HL-60 (cell line): ENCODE results near the gene NKD2.

Experiments
- DNase-seq, 2 experiments: peaks; one replicate each; pipeline ENCODE4 v3.0.0-alpha.2; 2010 to 2020; ENCODE audit warnings: low read depth in 1 of 2, low spot score in 1 of 2
- H3K27ac ChIP-seq: fragments of 250-450 bp; sonication (Bioruptor Pico); replicated peaks from 2 replicates; pipeline ENCODE4 v1.5.1; 2020; ENCODE audit warnings: mild to moderate bottlenecking, moderate library complexity
- H3K27me3 ChIP-seq: fragments of 250-450 bp; sonication (Bioruptor Pico); 2 replicates; pipeline ENCODE4 v1.5.1; 2021; ENCODE audit warnings: mild to moderate bottlenecking, moderate library complexity; ENCODE audit not compliant: insufficient read depth, poor library complexity, severe bottlenecking
- H3K4me3 ChIP-seq: replicated peaks from 2 replicates; pipeline ENCODE4 v1.5.1; 2011; ENCODE audit warnings: mild to moderate bottlenecking, control low read depth, low read length; ENCODE audit not compliant: insufficient read depth
- GABPA ChIP-seq: IDR thresholded peaks from 2 replicates; pipeline ENCODE4 v1.6.1; 2012; ENCODE audit warnings: low read depth
- POLR2AphosphoS5 ChIP-seq: IDR thresholded peaks from 2 replicates; pipeline ENCODE4 v1.6.1; 2012; ENCODE audit warnings: low read depth
- SPI1 ChIP-seq: IDR thresholded peaks from 2 replicates; pipeline ENCODE4 v1.6.1; 2012; ENCODE audit warnings: low read depth, mild to moderate bottlenecking, borderline replicate concordance
- TF ChIP-seq, protein P1 (sequence below): IDR thresholded peaks from 2 replicates; pipeline ENCODE4 v1.6.1; 2012; ENCODE audit warnings: low read depth; ENCODE audit not compliant: insufficient replicate concordance
- TF ChIP-seq, protein P2 (sequence below): IDR thresholded peaks from one replicate; pipeline ENCODE4 v1.5.1; 2011; ENCODE audit warnings: low read length, control low read depth, inconsistent platforms; ENCODE audit not compliant: insufficient read depth

NKD2 gene

DNA sequence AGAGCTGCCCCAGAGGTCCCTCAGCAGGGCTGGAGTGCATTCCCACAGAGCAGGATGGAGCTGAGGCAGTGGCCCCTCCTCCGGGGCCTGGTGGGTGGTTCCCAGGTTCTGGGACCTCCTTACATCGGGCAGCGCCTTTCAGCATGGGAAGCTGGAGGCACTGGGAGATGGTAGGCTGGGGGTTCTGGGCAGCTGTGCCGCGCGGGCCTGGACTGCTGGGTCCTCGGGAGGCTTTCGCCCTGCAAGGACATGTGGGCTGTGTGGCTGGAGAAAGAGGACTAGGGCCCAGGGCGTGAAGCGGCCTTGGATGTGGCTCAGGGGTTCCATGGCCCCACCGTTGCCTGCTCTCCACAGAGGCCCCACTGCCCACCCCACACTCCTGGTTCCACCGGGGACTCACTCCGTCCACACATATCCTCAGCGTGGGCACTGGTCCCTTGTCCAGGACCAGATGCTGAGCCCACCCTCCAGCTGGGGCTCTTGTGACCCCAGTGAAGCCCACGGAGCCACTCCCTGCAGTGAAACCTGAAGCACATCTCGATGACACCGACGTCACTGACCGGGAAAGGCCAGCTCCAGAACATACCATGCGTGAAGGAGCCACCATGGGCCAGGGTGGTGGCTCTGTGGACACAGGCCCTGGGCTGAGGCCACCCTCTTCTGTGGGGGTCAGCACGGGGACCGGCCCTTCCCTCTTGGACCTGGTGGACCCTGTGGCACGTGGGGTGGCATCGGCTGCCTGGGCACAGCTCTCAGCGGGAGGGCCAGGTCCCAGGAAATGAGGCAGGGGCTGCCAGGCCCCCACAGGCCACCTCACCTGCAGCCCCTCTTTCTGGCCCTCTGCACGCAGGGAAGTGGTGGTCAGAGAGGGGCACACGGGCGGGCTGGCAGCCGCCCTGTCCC is 31.5 kb upstream of the NKD2 start:
- H3K27me3 ChIP-seq = peaks cover 2% of the 10 kb centered on the region
- no peak for TF ChIP-seq GABPA
- TF ChIP-seq, protein P1, sequence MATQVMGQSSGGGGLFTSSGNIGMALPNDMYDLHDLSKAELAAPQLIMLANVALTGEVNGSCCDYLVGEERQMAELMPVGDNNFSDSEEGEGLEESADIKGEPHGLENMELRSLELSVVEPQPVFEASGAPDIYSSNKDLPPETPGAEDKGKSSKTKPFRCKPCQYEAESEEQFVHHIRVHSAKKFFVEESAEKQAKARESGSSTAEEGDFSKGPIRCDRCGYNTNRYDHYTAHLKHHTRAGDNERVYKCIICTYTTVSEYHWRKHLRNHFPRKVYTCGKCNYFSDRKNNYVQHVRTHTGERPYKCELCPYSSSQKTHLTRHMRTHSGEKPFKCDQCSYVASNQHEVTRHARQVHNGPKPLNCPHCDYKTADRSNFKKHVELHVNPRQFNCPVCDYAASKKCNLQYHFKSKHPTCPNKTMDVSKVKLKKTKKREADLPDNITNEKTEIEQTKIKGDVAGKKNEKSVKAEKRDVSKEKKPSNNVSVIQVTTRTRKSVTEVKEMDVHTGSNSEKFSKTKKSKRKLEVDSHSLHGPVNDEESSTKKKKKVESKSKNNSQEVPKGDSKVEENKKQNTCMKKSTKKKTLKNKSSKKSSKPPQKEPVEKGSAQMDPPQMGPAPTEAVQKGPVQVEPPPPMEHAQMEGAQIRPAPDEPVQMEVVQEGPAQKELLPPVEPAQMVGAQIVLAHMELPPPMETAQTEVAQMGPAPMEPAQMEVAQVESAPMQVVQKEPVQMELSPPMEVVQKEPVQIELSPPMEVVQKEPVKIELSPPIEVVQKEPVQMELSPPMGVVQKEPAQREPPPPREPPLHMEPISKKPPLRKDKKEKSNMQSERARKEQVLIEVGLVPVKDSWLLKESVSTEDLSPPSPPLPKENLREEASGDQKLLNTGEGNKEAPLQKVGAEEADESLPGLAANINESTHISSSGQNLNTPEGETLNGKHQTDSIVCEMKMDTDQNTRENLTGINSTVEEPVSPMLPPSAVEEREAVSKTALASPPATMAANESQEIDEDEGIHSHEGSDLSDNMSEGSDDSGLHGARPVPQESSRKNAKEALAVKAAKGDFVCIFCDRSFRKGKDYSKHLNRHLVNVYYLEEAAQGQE = no peak
- no peak for TF ChIP-seq POLR2AphosphoS5
- TF ChIP-seq, protein P2, sequence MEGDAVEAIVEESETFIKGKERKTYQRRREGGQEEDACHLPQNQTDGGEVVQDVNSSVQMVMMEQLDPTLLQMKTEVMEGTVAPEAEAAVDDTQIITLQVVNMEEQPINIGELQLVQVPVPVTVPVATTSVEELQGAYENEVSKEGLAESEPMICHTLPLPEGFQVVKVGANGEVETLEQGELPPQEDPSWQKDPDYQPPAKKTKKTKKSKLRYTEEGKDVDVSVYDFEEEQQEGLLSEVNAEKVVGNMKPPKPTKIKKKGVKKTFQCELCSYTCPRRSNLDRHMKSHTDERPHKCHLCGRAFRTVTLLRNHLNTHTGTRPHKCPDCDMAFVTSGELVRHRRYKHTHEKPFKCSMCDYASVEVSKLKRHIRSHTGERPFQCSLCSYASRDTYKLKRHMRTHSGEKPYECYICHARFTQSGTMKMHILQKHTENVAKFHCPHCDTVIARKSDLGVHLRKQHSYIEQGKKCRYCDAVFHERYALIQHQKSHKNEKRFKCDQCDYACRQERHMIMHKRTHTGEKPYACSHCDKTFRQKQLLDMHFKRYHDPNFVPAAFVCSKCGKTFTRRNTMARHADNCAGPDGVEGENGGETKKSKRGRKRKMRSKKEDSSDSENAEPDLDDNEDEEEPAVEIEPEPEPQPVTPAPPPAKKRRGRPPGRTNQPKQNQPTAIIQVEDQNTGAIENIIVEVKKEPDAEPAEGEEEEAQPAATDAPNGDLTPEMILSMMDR = no peak
- TF ChIP-seq SPI1 = no peak
- H3K27ac ChIP-seq = no peak overlapping the region
- no peak overlapping the region for H3K4me3 ChIP-seq
- DNase-seq = no peak

DNA sequence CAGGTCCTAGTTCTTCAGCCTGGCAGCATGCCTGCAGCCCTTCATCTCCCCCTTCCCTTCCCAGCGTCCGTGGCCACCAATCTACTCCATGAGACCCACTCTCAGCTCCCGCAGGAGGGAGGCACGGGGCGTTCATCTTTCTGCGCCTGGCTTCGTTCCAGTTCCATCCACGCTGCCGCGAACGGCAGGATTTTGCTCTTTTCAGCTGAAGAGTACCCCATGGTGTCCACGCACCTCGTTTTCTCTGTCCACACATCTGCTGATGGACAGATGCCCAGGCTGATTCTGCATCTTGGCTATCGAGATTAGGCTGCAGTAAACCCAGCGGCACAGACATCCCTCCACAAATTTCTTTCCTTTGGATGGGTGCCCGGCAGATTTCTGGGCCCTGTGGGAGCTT is 30.5 kb upstream of the NKD2 start:
- DNase-seq = no peak
- H3K27ac ChIP-seq = no peak overlapping the region
- no peak overlapping the region for H3K4me3 ChIP-seq
- TF ChIP-seq, protein P2 = no peak
- TF ChIP-seq POLR2AphosphoS5 (no peak), GABPA (no peak), SPI1 (no peak)
- TF ChIP-seq, protein P1 = no peak
- H3K27me3 ChIP-seq = peaks cover 2% of the 10 kb centered on the region

DNA sequence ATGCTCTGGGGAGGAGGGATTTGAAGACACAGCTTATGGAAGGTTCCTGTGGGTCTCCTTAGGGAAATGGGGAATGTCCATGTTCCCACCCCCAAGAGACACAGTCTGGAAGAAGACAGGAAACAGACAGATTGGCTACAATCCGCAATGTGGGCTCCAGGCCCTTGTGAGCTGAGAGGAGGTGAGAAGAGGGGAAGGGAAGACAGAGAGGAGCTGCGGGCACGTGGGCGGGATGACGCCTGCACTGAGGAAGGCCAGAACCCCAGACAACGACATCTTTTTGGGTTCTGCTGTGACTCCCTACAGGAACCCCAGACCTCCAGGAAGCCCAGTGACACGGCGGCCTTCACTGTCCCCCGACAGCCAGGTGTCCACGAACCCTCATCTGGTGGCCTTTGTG is 29.9 kb upstream of the NKD2 start:
- Histone ChIP-seq H3K27ac (no peak overlapping the region), H3K4me3 (no peak overlapping the region), H3K27me3 (peaks cover 2% of the 10 kb centered on the region)
- no peak for DNase-seq
- TF ChIP-seq POLR2AphosphoS5 (no peak), SPI1 (no peak), GABPA (no peak)
- TF ChIP-seq, protein P1 = no peak
- TF ChIP-seq, protein P2 = no peak
